ENCODE measurements around the gene SPATA24.

- TF ChIP-seq CTCF (IDR thresholded peaks at IDR 0.05) (no peak), POLR2A (IDR thresholded peaks at IDR 0.05) (no peak)
These were observed 29.0 kb downstream of the SPATA24 start for GRCh38 chr5:139374909-139375308.
